Peyer's patch (tissue), 4 donors: Measurements from ENCODE around the gene CCDC92B. TPM values are rescaled to one million over a fixed set of nuclear protein-coding genes. Genes with fewer than 3 reads are reported as not detected.

Experiments used
- DNase-seq, 3 donors: peaks; one replicate each; pipeline ENCODE4 v3.0.0-alpha.2; 2017 to 2019
- H3K27ac ChIP-seq, 4 donors: fragments of 200-600 bp; sonication (generic); one replicate each; pipeline ENCODE4 v1.5.1; 2016 to 2019
- H3K27me3 ChIP-seq, 2 donors: fragments of 200-600 bp; sonication (generic); one replicate each; pipeline ENCODE4 v1.5.1; 2019
- H3K36me3 ChIP-seq, 3 donors: fragments of 200-600 bp; sonication (generic); one replicate each; pipeline ENCODE4 v1.5.1; 2016 to 2019
- H3K4me1 ChIP-seq, 4 donors: fragments of 200-600 bp; sonication (generic); one replicate each; pipeline ENCODE4 v1.5.1; 2016 to 2019
- H3K4me3 ChIP-seq, 4 donors: fragments of 200-600 bp; sonication (generic); 1 replicate in 3 of 4; 2 replicates in 1 of 4; pipeline ENCODE4 v1.5.1; 2016 to 2019; ENCODE audit warnings: mild to moderate bottlenecking in 1 of 4
- H3K9me3 ChIP-seq, 4 donors: fragments of 200-600 bp; sonication (generic); one replicate each; pipeline ENCODE4 v1.5.1; 2016 to 2019; ENCODE audit warnings: mild to moderate bottlenecking in 1 of 4
- CTCF ChIP-seq, 6 experiments: fragments of 450-650 bp in 4 of 6; fragments of 200-600 bp in 2 of 6; sonication (generic) in 1 of 6; IDR thresholded peaks; one replicate each; pipeline ENCODE4 v1.5.1; 2017 to 2019; ENCODE audit warnings: antibody characterized with exemption in 6 of 6, mild to moderate bottlenecking in 3 of 6, moderate library complexity in 1 of 6
- POLR2A ChIP-seq, 2 donors: fragments of 450-650 bp; IDR thresholded peaks; one replicate each; pipeline ENCODE4 v1.5.1; 2017; ENCODE audit warnings: antibody characterized with exemption in 2 of 2, mild to moderate bottlenecking in 2 of 2, moderate library complexity in 2 of 2
- total RNA-seq, 4 donors: library from RNA; depleted of rRNA; stranded (reverse); fragments of >200 nt; gene quantifications; one replicate each; pipeline ENCODE4 v1.1.0, GENCODE V29; 2016

CCDC92B gene
- 1 to 10 TPM in 2 of 4 donors, not detected in 2; 1.5 to 1.6 TPM for total RNA-seq

- DNase-seq = no peak
- Histone ChIP-seq H3K36me3 (no peaks in the 10 kb centered on the region), H3K9me3 (no peaks in the 10 kb centered on the region), H3K27me3 (no peaks in the 10 kb centered on the region), H3K27ac (no peak within 1 kb of the TSS), H3K4me3 (peak within 1 kb of the TSS in 2 of 4 donors; percentile 31 to 36), H3K4me1 (peaks cover 0 to 13% (median 5%) of the 10 kb centered on the region in 4 donors)
- no peak for TF ChIP-seq CTCF (IDR thresholded peaks at IDR 0.05)
- no peak for TF ChIP-seq POLR2A (IDR thresholded peaks at IDR 0.05)
Measured at GRCh38 chr17:2749058-2749783, at the start of gene CCDC92B. TSS of gene CCDC92B (minus strand) at chr17:2749652. CDS start at chr17:2735145, 14,507 bp downstream.

GRCh38 chr17:2798678-2799077 lies 49.2 kb upstream of the CCDC92B start:
- Histone ChIP-seq H3K27me3 (no peaks in the 10 kb centered on the region), H3K9me3 (no peaks in the 10 kb centered on the region), H3K4me1 (peaks cover 0 to 23% (median 19%) of the 10 kb centered on the region in 4 donors), H3K36me3 (no peaks in the 10 kb centered on the region), H3K27ac (no peak overlapping the region), H3K4me3 (no peak overlapping the region)
- TF ChIP-seq CTCF (IDR thresholded peaks at IDR 0.05) (no peak), POLR2A (IDR thresholded peaks at IDR 0.05) (no peak)
- no peak for DNase-seq

GRCh38 chr17:2798188-2798587 lies 48.7 kb upstream of the CCDC92B start:
- no peaks in the 10 kb centered on the region for H3K27me3 ChIP-seq
- no peak for DNase-seq
- H3K4me1 ChIP-seq = peaks cover 0 to 23% (median 19%) of the 10 kb centered on the region in 4 donors
- H3K36me3 ChIP-seq = no peaks in the 10 kb centered on the region
- no peaks in the 10 kb centered on the region for H3K9me3 ChIP-seq
- TF ChIP-seq POLR2A (IDR thresholded peaks at IDR 0.05) (no peak), CTCF (IDR thresholded peaks at IDR 0.05) (no peak)
- no peak overlapping the region for H3K4me3 ChIP-seq
- no peak overlapping the region for H3K27ac ChIP-seq

GRCh38 chr17:2797637-2798036 lies 48.2 kb upstream of the CCDC92B start:
- Histone ChIP-seq H3K36me3 (no peaks in the 10 kb centered on the region), H3K27me3 (no peaks in the 10 kb centered on the region), H3K27ac (peak overlapping the region in 2 of 4 donors; percentile 58 to 68), H3K9me3 (no peaks in the 10 kb centered on the region), H3K4me3 (peak overlapping the region in 2 of 4 donors; percentile 1 to 3), H3K4me1 (peaks cover 0 to 26% (median 19%) of the 10 kb centered on the region in 4 donors)
- no peak for TF ChIP-seq CTCF (IDR thresholded peaks at IDR 0.05)
- TF ChIP-seq POLR2A (IDR thresholded peaks at IDR 0.05) = peak in 1 of 2 donors; percentile 41
- DNase-seq = peak in 2 of 3 donors; percentile 70 to 79

- Histone ChIP-seq H3K27me3 (no peaks in the 10 kb centered on the region), H3K4me3 (peak overlapping the region in 3 of 4 donors; percentile 1 to 35 (median 3)), H3K9me3 (no peaks in the 10 kb centered on the region), H3K36me3 (no peaks in the 10 kb centered on the region), H3K27ac (peak overlapping the region in 3 of 4 donors; percentile 58 to 68 (median 60)), H3K4me1 (peaks cover 0 to 30% (median 19%) of the 10 kb centered on the region in 4 donors)
- TF ChIP-seq CTCF (IDR thresholded peaks at IDR 0.05) (no peak), POLR2A (IDR thresholded peaks at IDR 0.05) (no peak)
- no peak for DNase-seq
Measured at GRCh38 chr17:2797226-2797625, 47.8 kb upstream of the CCDC92B start.
